ENCODE results near the gene ITPR1. TPM values are rescaled to one million over a fixed set of nuclear protein-coding genes. Genes with fewer than 3 reads are reported as not detected.
A peak's percentile ranks its signal among the peaks of the same experiment; 100 is the strongest.

Gene ITPR1
- total and polyA plus RNA-seq, 3 experiments from 2014 or later: 14.9 to 85.8 (median 82.6) TPM

DNA sequence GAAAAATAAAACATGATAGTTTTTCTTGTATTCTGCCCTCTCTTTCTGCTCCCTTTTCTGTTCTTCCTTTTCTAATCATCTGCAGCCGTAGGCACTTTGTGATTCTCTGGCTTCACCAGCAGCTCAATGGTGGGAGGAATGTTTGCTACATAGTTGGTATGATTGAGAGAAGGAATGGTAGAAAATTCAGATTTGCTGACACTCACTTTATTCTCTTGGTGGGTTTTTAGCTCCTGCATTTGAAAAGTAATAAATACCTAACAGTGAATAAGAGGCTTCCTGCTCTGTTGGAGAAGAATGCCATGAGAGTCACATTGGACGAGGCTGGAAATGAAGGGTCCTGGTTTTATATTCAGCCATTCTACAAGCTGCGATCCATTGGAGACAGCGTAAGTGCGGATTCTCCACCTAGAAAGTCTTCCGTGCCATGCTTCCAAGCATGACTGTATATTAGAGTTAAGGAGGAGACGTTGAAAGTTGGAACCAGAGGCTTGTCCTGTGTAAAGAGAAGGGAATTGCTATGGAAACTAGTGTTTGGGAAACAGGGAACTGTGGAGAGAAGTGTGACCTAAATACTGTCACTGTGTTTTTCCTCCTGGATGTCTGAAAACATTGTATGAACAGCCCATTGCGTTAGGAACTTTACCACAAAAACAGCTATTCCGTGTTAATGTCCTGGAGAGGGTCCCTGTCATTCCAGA is 148.9 kb downstream of the ITPR1 start:
- Mint-ChIP-seq H3K4me1 (peaks cover 7 to 12% (median 7%) of the 10 kb centered on the region in 3 donors), H3K27me3 (no peaks in the 10 kb centered on the region), H3K36me3 (peaks cover 4 to 86% (median 21%) of the 10 kb centered on the region in 3 donors), H3K9me3 (no peaks in the 10 kb centered on the region), H3K4me3 (no peak overlapping the region), H3K27ac (peak overlapping the region in 1 of 8 donors; percentile 21)
- POLR2A ChIA-PET: no interaction called here
- Histone ChIP-seq H3K4me3 (ENCODE audit: low read length) (no peak overlapping the region), H3K9me3 (ENCODE audit: low read length) (no peaks in the 10 kb centered on the region), H3K27me3 (ENCODE audit: insufficient read depth, low read length, poor library complexity, severe bottlenecking) (no peaks in the 10 kb centered on the region), H3K4me1 (ENCODE audit: insufficient read depth, low read length) (peaks cover 8% of the 10 kb centered on the region), H3K27ac (ENCODE audit: low read depth, low read length) (no peak overlapping the region), H3K36me3 (ENCODE audit: insufficient read depth, low read length) (peaks cover 29% of the 10 kb centered on the region)
- CTCF ChIA-PET: no interaction called here
- no peak for DNase-seq

DNA sequence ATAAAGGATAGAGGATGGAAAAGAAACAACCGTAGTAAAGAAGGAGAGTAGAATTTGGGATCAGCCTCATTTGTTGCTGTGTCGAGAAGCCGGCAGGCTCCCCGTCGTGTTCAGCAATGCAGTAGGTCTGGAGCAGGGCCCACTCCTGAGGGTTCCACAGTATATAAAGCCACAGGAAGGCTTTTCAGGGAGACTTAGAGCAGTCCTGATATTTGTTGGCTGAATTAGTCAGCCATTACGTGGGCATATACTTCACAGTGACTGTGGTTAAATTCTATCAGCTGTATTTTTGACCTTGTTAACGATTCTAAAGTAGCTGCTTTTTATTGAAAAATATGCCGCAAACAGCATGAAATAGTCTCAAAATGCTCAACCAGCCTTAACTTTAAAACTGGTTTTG is 149.5 kb downstream of the ITPR1 start:
- Histone ChIP-seq H3K27ac (ENCODE audit: low read depth, low read length) (no peak overlapping the region), H3K4me3 (ENCODE audit: low read length) (no peak overlapping the region), H3K27me3 (ENCODE audit: insufficient read depth, low read length, poor library complexity, severe bottlenecking) (no peaks in the 10 kb centered on the region), H3K4me1 (ENCODE audit: insufficient read depth, low read length) (peaks cover 8% of the 10 kb centered on the region), H3K36me3 (ENCODE audit: insufficient read depth, low read length) (peaks cover 29% of the 10 kb centered on the region), H3K9me3 (ENCODE audit: low read length) (no peaks in the 10 kb centered on the region)
- H3K9me3 Mint-ChIP-seq: no peaks in the 10 kb centered on the region
- H3K36me3 Mint-ChIP-seq: peaks cover 4 to 88% (median 19%) of the 10 kb centered on the region in 3 donors
- ChIA-PET POLR2A (no interaction called here), CTCF (no interaction called here)
- no peak overlapping the region for H3K4me3 Mint-ChIP-seq
- no peak overlapping the region for H3K27ac Mint-ChIP-seq
- H3K27me3 Mint-ChIP-seq: no peaks in the 10 kb centered on the region
- no peak for DNase-seq
- peaks cover 7 to 12% (median 7%) of the 10 kb centered on the region in 3 donors for H3K4me1 Mint-ChIP-seq

DNA sequence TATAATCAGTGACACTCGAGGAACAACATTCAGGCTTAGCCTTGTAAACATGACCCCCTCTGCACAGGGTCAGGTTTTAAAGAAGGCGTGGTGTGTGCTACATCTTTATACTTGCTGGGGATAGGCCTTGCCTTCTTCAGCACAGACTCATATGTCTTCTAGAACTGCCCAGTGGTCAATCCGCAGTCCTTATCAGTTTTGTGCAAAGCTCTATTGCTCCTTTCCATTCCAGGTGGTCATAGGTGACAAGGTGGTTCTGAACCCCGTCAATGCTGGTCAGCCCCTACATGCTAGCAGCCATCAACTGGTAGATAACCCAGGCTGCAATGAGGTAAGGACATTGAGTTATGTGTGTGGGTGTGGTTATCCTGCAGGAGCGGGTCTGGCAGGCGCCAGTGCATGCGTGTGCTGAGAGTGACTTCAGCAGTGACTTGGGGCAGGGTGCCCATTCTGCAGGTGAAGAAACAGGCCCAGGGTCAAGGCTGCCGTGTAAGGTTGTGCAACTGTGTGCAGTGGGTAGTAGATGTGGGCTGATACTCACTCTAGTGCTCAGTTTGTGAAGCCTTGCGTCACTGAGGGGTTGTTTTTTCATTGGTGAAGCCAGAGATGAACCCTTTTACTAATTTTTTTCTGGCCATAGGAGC is 150.9 kb downstream of the ITPR1 start:
- peaks cover 8 to 90% (median 23%) of the 10 kb centered on the region in 3 donors for H3K36me3 Mint-ChIP-seq
- Histone ChIP-seq H3K4me3 (ENCODE audit: low read length) (no peak overlapping the region), H3K27ac (ENCODE audit: low read depth, low read length) (no peak overlapping the region), H3K36me3 (ENCODE audit: insufficient read depth, low read length) (peaks cover 32% of the 10 kb centered on the region), H3K27me3 (ENCODE audit: insufficient read depth, low read length, poor library complexity, severe bottlenecking) (no peaks in the 10 kb centered on the region), H3K9me3 (ENCODE audit: low read length) (no peaks in the 10 kb centered on the region), H3K4me1 (ENCODE audit: insufficient read depth, low read length) (peaks cover 8% of the 10 kb centered on the region)
- ChIA-PET POLR2A (no interaction called here), CTCF (no interaction called here)
- DNase-seq: no peak
- H3K4me3 Mint-ChIP-seq: no peak overlapping the region
- H3K9me3 Mint-ChIP-seq: no peaks in the 10 kb centered on the region
- H3K27ac Mint-ChIP-seq: peak overlapping the region in 2 of 8 donors; percentile 18 to 70
- H3K27me3 Mint-ChIP-seq: no peaks in the 10 kb centered on the region
- peaks cover 7 to 12% (median 7%) of the 10 kb centered on the region in 3 donors for H3K4me1 Mint-ChIP-seq

DNA sequence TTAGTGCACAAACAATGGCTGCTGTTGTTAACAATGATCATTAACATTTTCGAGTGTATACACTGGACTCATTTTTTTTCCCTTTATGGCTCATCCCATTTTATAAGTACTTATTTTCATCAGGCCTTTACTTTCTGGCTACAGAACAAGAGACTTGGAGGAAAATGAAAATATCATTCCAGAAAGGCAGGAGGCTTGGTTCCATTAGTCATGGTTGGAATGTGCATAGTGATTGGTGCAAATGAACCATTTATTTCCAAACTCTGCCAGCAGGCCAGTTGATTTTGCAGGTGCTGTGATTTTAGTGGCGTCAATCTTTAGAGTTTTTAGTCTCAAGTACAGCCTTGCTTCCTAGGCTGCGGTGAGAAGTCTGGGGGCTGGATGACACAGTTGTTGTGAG is 151.8 kb downstream of the ITPR1 start:
- H3K27ac ChIP-seq (ENCODE audit: low read depth, low read length): no peak overlapping the region
- H3K9me3 Mint-ChIP-seq: no peaks in the 10 kb centered on the region
- no peaks in the 10 kb centered on the region for H3K27me3 Mint-ChIP-seq
- H3K4me3 Mint-ChIP-seq: no peak overlapping the region
- peaks cover 8% of the 10 kb centered on the region for H3K4me1 ChIP-seq (ENCODE audit: insufficient read depth, low read length)
- H3K9me3 ChIP-seq (ENCODE audit: low read length): no peaks in the 10 kb centered on the region
- H3K27me3 ChIP-seq (ENCODE audit: insufficient read depth, low read length, poor library complexity, severe bottlenecking): no peaks in the 10 kb centered on the region
- H3K36me3 ChIP-seq (ENCODE audit: insufficient read depth, low read length): peaks cover 33% of the 10 kb centered on the region
- POLR2A ChIA-PET: no interaction called here
- H3K36me3 Mint-ChIP-seq: peaks cover 17 to 91% (median 30%) of the 10 kb centered on the region in 3 donors
- CTCF ChIA-PET: no interaction called here
- no peak overlapping the region for H3K4me3 ChIP-seq (ENCODE audit: low read length)
- no peak for DNase-seq
- H3K27ac Mint-ChIP-seq: peak overlapping the region in 4 of 8 donors; percentile 39 to 77 (median 58)
- H3K4me1 Mint-ChIP-seq: peaks cover 7 to 12% (median 7%) of the 10 kb centered on the region in 3 donors

DNA sequence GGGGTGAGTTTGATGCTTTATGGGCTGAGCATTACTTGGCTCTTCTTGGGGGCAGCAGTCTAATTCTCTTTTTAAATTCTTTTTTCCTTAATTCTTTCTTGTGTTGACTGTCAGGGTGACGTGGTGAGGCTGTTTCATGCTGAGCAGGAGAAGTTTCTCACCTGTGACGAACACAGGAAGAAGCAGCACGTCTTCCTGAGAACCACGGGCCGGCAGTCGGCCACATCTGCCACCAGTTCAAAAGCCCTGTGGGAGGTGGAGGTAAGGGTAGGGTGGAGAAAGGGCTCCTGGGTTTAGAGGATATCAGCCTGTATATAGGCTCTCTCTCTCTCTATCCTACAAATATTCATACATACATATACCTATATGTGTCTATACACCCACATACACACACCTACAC is 152.3 kb downstream of the ITPR1 start:
- no peaks in the 10 kb centered on the region for H3K27me3 ChIP-seq (ENCODE audit: insufficient read depth, low read length, poor library complexity, severe bottlenecking)
- ChIA-PET POLR2A (no interaction called here), CTCF (no interaction called here)
- H3K27ac ChIP-seq (ENCODE audit: low read depth, low read length): no peak overlapping the region
- H3K4me3 ChIP-seq (ENCODE audit: low read length): no peak overlapping the region
- peak in 1 of 5 donors; percentile 11 for DNase-seq
- H3K36me3 ChIP-seq (ENCODE audit: insufficient read depth, low read length): peaks cover 31% of the 10 kb centered on the region
- no peaks in the 10 kb centered on the region for H3K9me3 ChIP-seq (ENCODE audit: low read length)
- no peak overlapping the region for H3K4me3 Mint-ChIP-seq
- peaks cover 7 to 12% (median 7%) of the 10 kb centered on the region in 3 donors for H3K4me1 Mint-ChIP-seq
- H3K27me3 Mint-ChIP-seq: no peaks in the 10 kb centered on the region
- H3K9me3 Mint-ChIP-seq: no peaks in the 10 kb centered on the region
- H3K27ac Mint-ChIP-seq: peak overlapping the region in 6 of 8 donors; percentile 39 to 77 (median 55)
- H3K4me1 ChIP-seq (ENCODE audit: insufficient read depth, low read length): peaks cover 8% of the 10 kb centered on the region
- H3K36me3 Mint-ChIP-seq: peaks cover 22 to 91% (median 31%) of the 10 kb centered on the region in 3 donors

DNA sequence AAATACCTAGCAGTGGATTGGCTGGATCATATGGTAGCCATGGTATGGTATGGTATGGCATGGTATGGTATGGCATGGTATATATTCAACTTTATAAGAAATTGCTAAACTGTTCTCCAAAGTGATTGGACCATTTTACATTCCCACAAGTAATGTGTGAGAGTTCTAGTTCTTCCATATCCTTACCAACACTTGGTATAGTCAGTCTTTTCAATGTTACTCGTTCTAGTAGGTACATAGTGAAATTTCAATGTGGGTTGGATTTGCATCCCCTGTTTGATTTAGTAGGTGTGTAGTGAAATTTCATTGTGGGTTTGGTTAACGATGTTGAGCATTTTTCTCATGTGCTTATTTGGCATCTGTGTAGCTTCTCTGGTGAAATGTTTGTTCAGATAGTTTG is 154.3 kb downstream of the ITPR1 start:
- H3K27me3 Mint-ChIP-seq: no peaks in the 10 kb centered on the region
- DNase-seq: no peak
- Histone ChIP-seq H3K27ac (ENCODE audit: low read depth, low read length) (no peak overlapping the region), H3K36me3 (ENCODE audit: insufficient read depth, low read length) (peaks cover 28% of the 10 kb centered on the region), H3K27me3 (ENCODE audit: insufficient read depth, low read length, poor library complexity, severe bottlenecking) (no peaks in the 10 kb centered on the region), H3K4me1 (ENCODE audit: insufficient read depth, low read length) (peaks cover 8% of the 10 kb centered on the region), H3K9me3 (ENCODE audit: low read length) (no peaks in the 10 kb centered on the region), H3K4me3 (ENCODE audit: low read length) (no peak overlapping the region)
- peaks cover 26 to 92% (median 26%) of the 10 kb centered on the region in 3 donors for H3K36me3 Mint-ChIP-seq
- H3K4me3 Mint-ChIP-seq: no peak overlapping the region
- ChIA-PET CTCF (no interaction called here), POLR2A (no interaction called here)
- no peaks in the 10 kb centered on the region for H3K9me3 Mint-ChIP-seq
- peaks cover 7 to 12% (median 7%) of the 10 kb centered on the region in 3 donors for H3K4me1 Mint-ChIP-seq
- H3K27ac Mint-ChIP-seq: no peak overlapping the region

DNA sequence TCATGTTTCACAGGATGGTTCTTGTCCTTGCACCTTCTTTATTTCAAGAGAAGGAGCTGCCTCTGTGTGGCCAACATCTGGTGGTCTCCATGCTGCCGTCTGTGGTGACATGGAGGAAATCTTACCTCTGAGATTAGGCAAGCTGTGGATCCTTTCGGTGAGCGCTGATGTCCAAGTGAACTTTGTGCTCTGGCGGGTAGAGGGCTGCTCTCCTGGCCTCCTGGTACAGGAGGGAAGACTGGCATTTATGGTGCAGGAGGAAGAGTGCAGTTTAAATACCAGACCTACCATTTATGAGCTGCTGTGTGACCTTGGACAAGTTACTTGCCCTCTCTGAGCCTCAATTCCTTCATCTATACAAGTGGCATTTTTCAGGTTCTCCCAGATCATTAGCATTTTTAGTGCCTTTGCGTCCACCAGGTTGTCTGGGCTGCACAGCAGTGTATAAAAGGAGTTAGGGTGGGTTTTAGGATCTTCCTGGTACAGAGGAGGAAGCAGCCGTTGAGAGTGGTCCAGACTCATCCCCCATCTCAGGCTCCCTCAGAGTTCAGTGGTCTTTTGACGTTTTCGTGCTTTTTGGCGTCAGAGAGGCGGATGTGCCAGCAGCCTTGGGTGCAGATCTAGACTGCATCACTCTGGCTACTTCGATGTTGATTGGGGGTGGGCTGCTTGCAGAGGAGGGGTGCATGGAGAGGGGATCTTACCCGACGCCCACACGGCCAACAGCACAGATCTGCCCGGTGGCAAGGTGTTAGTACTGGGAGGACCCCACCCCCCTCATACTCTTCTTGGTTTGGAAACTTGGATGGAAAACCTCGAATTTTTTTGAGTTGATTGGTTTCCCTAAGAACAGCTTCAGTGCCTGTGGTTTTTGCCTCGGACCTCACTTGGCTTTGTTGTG is 162.2 kb downstream of the ITPR1 start:
- POLR2A ChIA-PET: no interaction called here
- H3K4me3 ChIP-seq (ENCODE audit: low read length): no peak overlapping the region
- Mint-ChIP-seq H3K9me3 (no peaks in the 10 kb centered on the region), H3K27ac (no peak overlapping the region), H3K36me3 (peaks cover 5 to 91% (median 27%) of the 10 kb centered on the region in 3 donors), H3K4me3 (no peak overlapping the region), H3K4me1 (no peaks in the 10 kb centered on the region), H3K27me3 (no peaks in the 10 kb centered on the region)
- H3K36me3 ChIP-seq (ENCODE audit: insufficient read depth, low read length): peaks cover 22% of the 10 kb centered on the region
- H3K27ac ChIP-seq (ENCODE audit: low read depth, low read length): no peak overlapping the region
- CTCF ChIA-PET: no interaction called here
- DNase-seq: no peak
- no peaks in the 10 kb centered on the region for H3K27me3 ChIP-seq (ENCODE audit: insufficient read depth, low read length, poor library complexity, severe bottlenecking)
- H3K4me1 ChIP-seq (ENCODE audit: insufficient read depth, low read length): no peaks in the 10 kb centered on the region
- H3K9me3 ChIP-seq (ENCODE audit: low read length): no peaks in the 10 kb centered on the region

DNA sequence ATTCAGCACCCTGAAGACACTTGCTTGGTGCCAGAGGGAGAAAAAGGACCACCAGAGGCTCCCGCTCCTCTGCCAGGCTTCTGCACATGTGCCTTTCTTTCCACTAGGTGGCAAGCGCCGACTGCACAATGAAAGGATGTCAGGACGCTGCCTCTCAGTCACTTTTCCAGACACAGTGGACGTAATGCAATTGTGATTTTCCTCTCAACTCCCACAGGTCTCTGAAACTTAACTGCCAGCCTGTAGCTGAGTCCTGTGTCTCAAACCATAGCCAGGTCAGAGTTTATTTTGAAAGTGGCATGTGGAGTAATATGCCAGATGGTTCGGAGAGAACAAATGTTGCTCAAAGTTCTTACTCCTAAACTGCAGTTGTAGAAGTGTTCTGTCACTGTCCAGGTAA is 162.9 kb downstream of the ITPR1 start:
- Histone ChIP-seq H3K27ac (ENCODE audit: low read depth, low read length) (no peak overlapping the region), H3K9me3 (ENCODE audit: low read length) (no peaks in the 10 kb centered on the region), H3K36me3 (ENCODE audit: insufficient read depth, low read length) (peaks cover 26% of the 10 kb centered on the region), H3K4me1 (ENCODE audit: insufficient read depth, low read length) (no peaks in the 10 kb centered on the region), H3K27me3 (ENCODE audit: insufficient read depth, low read length, poor library complexity, severe bottlenecking) (no peaks in the 10 kb centered on the region), H3K4me3 (ENCODE audit: low read length) (no peak overlapping the region)
- ChIA-PET POLR2A (no interaction called here), CTCF (no interaction called here)
- Mint-ChIP-seq H3K4me3 (no peak overlapping the region), H3K27me3 (no peaks in the 10 kb centered on the region), H3K27ac (peak overlapping the region in 1 of 8 donors; percentile 27), H3K4me1 (no peaks in the 10 kb centered on the region), H3K9me3 (no peaks in the 10 kb centered on the region), H3K36me3 (peaks cover 0 to 89% (median 23%) of the 10 kb centered on the region in 3 donors)
- no peak for DNase-seq

Data from CD8-positive, alpha-beta memory T cell (primary cell).